Caco-2 (cell line): ENCODE measurements around the gene SYNPO. TPM values are rescaled to one million over a fixed set of nuclear protein-coding genes. Genes with fewer than 3 reads are reported as not detected.

Experiments
- BruUV-seq: library from RNA; stranded (reverse); fragments of 400-500 nt; replicated peaks from 2 replicates; lab custom pipeline; 2021; lab: Mats Ljungman, UMichigan
- CTCF ChIA-PET: fragments of 300-600 bp; sonication (Branson Sonifier 250); formaldehyde crosslinking; loops from one replicate; lab custom pipeline; 2022; ENCODE audit warnings: antibody characterized with exemption; lab: Charles Lee
- POLR2A ChIA-PET: fragments of 300-600 bp; sonication (Branson Sonifier 250); formaldehyde crosslinking; loops from one replicate; lab custom pipeline; 2022; ENCODE audit warnings: antibody characterized with exemption; lab: Charles Lee
- DNase-seq, 2 experiments: peaks; one replicate each; pipeline versions ENCODE4 v3.0.0 to v3.0.0-alpha.2; 2020 to 2022
- H3K27me3 ChIP-seq: replicated peaks from 2 replicates; pipeline ENCODE4 v1.6.0; 2011; ENCODE audit warnings: low read length; ENCODE audit not compliant: control insufficient read depth, insufficient read depth
- H3K36me3 ChIP-seq: 2 replicates; pipeline ENCODE4 v1.5.1; 2011; ENCODE audit warnings: low read length; ENCODE audit not compliant: control insufficient read depth, insufficient read depth
- H3K4me1 ChIP-seq: fragments of 250-450 bp; sonication (Bioruptor Pico); 2 replicates; pipeline ENCODE4 v1.5.1; 2020; ENCODE audit warnings: mild to moderate bottlenecking
- H3K4me3 ChIP-seq: 2 replicates; pipeline ENCODE4 v1.5.1; 2011; ENCODE audit warnings: low read depth, mild to moderate bottlenecking, control low read depth, low read length
- H3K9me3 ChIP-seq: fragments of 250-450 bp; sonication (Bioruptor Pico); 2 replicates; pipeline ENCODE4 v1.5.1; 2020; ENCODE audit warnings: mild to moderate bottlenecking, moderate library complexity
- H3K27ac Mint-ChIP-seq: one replicate; pipeline ENCODE4 v1.8.0; 2022; ENCODE audit warnings: mixed read lengths; ENCODE audit not compliant: unreplicated experiment
- H3K27me3 Mint-ChIP-seq: one replicate; pipeline ENCODE4 v1.8.0; 2022; ENCODE audit warnings: mixed read lengths; ENCODE audit not compliant: insufficient read depth, unreplicated experiment
- H3K36me3 Mint-ChIP-seq: one replicate; pipeline ENCODE4 v1.8.0; 2022; ENCODE audit warnings: mild to moderate bottlenecking, mixed read lengths; ENCODE audit not compliant: insufficient read depth, unreplicated experiment
- H3K4me1 Mint-ChIP-seq: one replicate; pipeline ENCODE4 v1.8.0; 2022; ENCODE audit warnings: low read depth, mixed read lengths; ENCODE audit not compliant: unreplicated experiment
- H3K4me3 Mint-ChIP-seq: one replicate; pipeline ENCODE4 v1.8.0; 2022; ENCODE audit warnings: mild to moderate bottlenecking, moderate library complexity, mixed read lengths; ENCODE audit not compliant: unreplicated experiment
- H3K9me3 Mint-ChIP-seq: one replicate; pipeline ENCODE4 v1.8.0; 2022; ENCODE audit warnings: mixed read lengths; ENCODE audit not compliant: unreplicated experiment
- intact Hi-C: fragments of 100-400 bp; cut with micrococcal nuclease; formaldehyde crosslinking; loops from one replicate; pipeline ENCODE4 v1.10.0; 2022; ENCODE audit not compliant: unreplicated experiment
- total RNA-seq: library from RNA; stranded (reverse); gene quantifications from 2 replicates; pipeline ENCODE4 v1.2.3, GENCODE V29; 2022
- TF ChIP-seq, protein P1 (sequence below), 2 experiments: fragments of 200-600 bp in 1 of 2; IDR thresholded peaks; 1 replicate in 1 of 2; 2 replicates in 1 of 2; pipeline versions ENCODE4 v1.5.1 to v1.8.0; 2011 to 2022; ENCODE audit warnings: antibody characterized with exemption in 1 of 2, control low read depth in 1 of 2, inconsistent platforms in 1 of 2, low read depth in 1 of 2, low read length in 1 of 2, mild to moderate bottlenecking in 1 of 2, moderate library complexity in 1 of 2; ENCODE audit not compliant: insufficient read depth in 1 of 2, severe bottlenecking in 1 of 2, unreplicated experiment in 1 of 2

SYNPO gene
- total RNA-seq, 1 experiment from 2014 or later: 25.1 TPM

DNA sequence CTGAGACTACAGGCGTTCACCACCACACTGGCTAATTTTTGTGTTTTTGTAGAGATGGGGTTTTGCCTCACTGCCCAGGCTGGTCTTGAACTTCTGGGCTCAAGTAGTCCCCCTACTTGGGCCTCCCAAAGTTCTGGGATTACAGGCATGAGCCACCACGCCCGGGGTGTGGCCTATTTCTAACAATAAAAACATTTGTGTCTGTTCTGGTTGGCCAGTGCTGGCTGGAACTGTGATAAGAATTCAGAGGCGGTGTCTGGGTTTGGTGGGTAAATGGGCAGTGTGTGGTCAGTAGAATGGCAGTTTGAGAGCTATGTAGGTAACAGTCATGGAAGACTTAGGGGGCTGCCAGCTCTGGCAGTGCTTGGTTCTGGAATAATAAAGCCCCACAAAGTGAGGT is 46.9 kb upstream of the SYNPO start:
- no peaks in the 10 kb centered on the region for H3K9me3 ChIP-seq
- TF ChIP-seq, protein P1, sequence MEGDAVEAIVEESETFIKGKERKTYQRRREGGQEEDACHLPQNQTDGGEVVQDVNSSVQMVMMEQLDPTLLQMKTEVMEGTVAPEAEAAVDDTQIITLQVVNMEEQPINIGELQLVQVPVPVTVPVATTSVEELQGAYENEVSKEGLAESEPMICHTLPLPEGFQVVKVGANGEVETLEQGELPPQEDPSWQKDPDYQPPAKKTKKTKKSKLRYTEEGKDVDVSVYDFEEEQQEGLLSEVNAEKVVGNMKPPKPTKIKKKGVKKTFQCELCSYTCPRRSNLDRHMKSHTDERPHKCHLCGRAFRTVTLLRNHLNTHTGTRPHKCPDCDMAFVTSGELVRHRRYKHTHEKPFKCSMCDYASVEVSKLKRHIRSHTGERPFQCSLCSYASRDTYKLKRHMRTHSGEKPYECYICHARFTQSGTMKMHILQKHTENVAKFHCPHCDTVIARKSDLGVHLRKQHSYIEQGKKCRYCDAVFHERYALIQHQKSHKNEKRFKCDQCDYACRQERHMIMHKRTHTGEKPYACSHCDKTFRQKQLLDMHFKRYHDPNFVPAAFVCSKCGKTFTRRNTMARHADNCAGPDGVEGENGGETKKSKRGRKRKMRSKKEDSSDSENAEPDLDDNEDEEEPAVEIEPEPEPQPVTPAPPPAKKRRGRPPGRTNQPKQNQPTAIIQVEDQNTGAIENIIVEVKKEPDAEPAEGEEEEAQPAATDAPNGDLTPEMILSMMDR (IDR thresholded peaks at IDR 0.05; ENCODE audit: insufficient read depth in 1 of 2, low read depth in 1 of 2, low read length in 1 of 2, severe bottlenecking in 1 of 2, unreplicated experiment in 1 of 2): no peak
- no peaks in the 10 kb centered on the region for H3K27me3 ChIP-seq
- POLR2A ChIA-PET: no interaction called here
- Mint-ChIP-seq H3K9me3 (no peaks in the 10 kb centered on the region), H3K4me3 (peak overlapping the region; percentile 5), H3K4me1 (peaks cover 30% of the 10 kb centered on the region), H3K27ac (peak overlapping the region; percentile 81), H3K36me3 (no peaks in the 10 kb centered on the region), H3K27me3 (no peaks in the 10 kb centered on the region)
- BruUV-seq: no TSS peak
- no peaks in the 10 kb centered on the region for H3K36me3 ChIP-seq
- peaks cover 60% of the 10 kb centered on the region for H3K4me1 ChIP-seq
- intact Hi-C loops: no loop called here
- DNase-seq: no peak
- H3K4me3 ChIP-seq: no peak overlapping the region
- CTCF ChIA-PET: no interaction called here

DNA sequence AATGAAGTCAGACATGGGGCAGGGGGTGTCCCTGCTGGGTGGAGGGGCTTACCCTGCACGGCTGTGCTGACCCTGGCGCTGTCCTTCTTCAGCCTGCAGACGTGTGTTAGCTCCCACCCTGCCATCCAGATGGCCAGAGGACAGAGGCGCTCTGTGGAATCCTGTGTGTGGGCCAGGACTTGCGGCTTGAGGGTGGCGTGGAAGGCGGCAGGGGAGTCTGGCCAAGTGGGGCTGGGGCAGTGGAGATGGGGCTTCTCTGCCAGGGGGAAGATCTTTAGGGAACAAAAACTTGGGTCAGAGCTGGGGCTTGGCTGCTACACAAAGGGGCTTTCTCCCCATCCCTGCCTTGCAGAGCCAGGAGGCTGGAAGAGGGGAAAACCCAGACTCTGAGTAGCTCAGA is 46.5 kb upstream of the SYNPO start:
- Histone ChIP-seq H3K36me3 (no peaks in the 10 kb centered on the region), H3K4me1 (peaks cover 58% of the 10 kb centered on the region), H3K27me3 (no peaks in the 10 kb centered on the region), H3K4me3 (no peak overlapping the region), H3K9me3 (no peaks in the 10 kb centered on the region)
- Mint-ChIP-seq H3K36me3 (no peaks in the 10 kb centered on the region), H3K27ac (peak overlapping the region; percentile 81), H3K4me3 (peak overlapping the region; percentile 5), H3K4me1 (peaks cover 30% of the 10 kb centered on the region), H3K27me3 (no peaks in the 10 kb centered on the region), H3K9me3 (no peaks in the 10 kb centered on the region)
- BruUV-seq: no TSS peak
- DNase-seq: no peak
- POLR2A ChIA-PET: no interaction called here
- CTCF ChIA-PET: no interaction called here
- TF ChIP-seq, protein P1 (IDR thresholded peaks at IDR 0.05; ENCODE audit: insufficient read depth in 1 of 2, low read depth in 1 of 2, low read length in 1 of 2, severe bottlenecking in 1 of 2, unreplicated experiment in 1 of 2): no peak
- intact Hi-C loops: loop anchor here (2.0 kb wide), 1 partner anchor 33 kb away; no protein-coding TSS in a partner anchor

DNA sequence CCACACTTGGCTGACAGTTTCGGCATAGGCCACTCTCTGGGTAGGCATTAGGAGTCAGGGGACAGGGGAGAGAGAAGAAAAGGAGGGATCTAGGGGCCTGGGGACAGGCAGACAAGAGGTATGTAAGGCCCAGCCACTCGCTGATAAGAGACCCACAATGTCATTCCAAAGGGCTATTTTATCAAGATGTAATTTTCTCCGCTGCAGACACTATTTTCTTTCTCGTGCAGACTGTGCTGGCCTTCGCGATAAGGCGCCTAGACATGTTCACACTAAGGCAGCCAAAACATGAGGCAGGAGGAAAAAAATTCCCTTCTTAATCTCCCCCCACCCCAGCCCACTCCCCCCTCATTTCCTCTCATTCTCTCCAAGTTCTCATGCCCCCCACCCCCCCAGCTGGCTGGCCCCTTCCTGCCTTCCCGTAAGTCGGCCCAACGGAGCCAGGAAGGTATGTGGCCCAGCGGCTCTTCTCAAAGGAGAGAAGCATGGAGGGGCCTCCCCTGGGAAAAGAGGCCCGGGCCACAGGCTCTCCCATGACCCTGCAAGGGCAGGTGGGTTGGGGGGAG is 44.9 kb upstream of the SYNPO start:
- ChIA-PET POLR2A (no interaction called here), CTCF (no interaction called here)
- H3K27me3 ChIP-seq: no peaks in the 10 kb centered on the region
- H3K36me3 ChIP-seq: no peaks in the 10 kb centered on the region
- Mint-ChIP-seq H3K27me3 (no peaks in the 10 kb centered on the region), H3K36me3 (no peaks in the 10 kb centered on the region), H3K9me3 (no peaks in the 10 kb centered on the region), H3K4me3 (no peak overlapping the region), H3K4me1 (peaks cover 30% of the 10 kb centered on the region), H3K27ac (peak overlapping the region; percentile 81)
- no peak overlapping the region for H3K4me3 ChIP-seq
- no TSS peak for BruUV-seq
- intact Hi-C loops: loop anchor here (1.0 to 2.0 kb wide), 2 partner anchors 13 to 35 kb away; no protein-coding TSS in a partner anchor
- no peaks in the 10 kb centered on the region for H3K9me3 ChIP-seq
- H3K4me1 ChIP-seq: peaks cover 43% of the 10 kb centered on the region
- DNase-seq: peak in 1 of 2 experiments; percentile 40
- TF ChIP-seq, protein P1 (IDR thresholded peaks at IDR 0.05; ENCODE audit: insufficient read depth in 1 of 2, low read depth in 1 of 2, low read length in 1 of 2, severe bottlenecking in 1 of 2, unreplicated experiment in 1 of 2): no peak
